ENCODE results near the gene HAPSTR1. TPM values are rescaled to one million over a fixed set of nuclear protein-coding genes. Genes with fewer than 3 reads are reported as not detected.

The HAPSTR1 gene
- total and polyA plus RNA-seq, 2 of the 13 experiments (the other 11 are each of a cell fraction or from before 2014, with no cell fraction given), result 25.2 to 83.2 TPM

DNA sequence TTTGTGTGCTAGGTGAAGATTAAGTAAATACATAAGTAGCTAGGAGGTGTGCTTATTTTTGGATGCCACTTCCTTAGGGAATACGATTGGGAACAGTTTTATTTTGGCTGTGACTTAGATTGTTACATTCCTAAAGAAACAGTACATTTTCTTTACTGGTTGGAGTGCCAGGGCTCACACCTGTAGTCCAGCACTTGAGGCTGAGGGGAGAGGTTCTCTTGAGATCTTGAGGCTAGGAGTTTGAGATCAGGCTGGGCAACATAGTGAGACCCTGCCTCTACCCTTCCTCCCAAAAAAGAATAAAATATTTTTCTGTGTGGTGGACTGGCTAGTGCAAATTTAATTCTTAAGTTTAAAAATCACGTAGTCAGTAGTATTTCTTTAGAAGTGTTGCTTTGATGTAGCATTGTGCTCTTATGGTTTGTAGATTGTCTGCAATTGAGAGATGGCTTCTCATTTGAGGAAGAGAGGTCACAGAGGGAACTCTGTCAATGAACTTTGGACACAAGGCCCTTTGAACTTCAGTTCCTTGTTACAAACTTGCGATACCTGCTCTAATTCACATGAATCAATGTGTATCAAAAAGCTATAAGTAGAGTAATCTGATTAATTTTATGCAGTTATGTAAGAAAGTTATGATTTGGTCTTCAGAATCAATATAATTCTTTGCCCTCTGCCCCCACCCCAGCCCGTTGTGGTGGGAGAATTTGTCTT is 7.1 kb downstream of the HAPSTR1 start (continued):
- TF ChIP-seq BCLAF1 (IDR thresholded peaks at IDR 0.05) (no peak), ARID5B (CRISPR knock-in tag; IDR thresholded peaks at IDR 0.05) (peak; percentile 16; the same call in 1 of the 2 replicates), SAP130 (CRISPR knock-in tag; IDR thresholded peaks at IDR 0.05; ENCODE audit: low read depth) (peak; percentile 27; the same call in 1 of the 2 replicates), ZNF558 (CRISPR knock-in tag; IDR thresholded peaks at IDR 0.05; ENCODE audit: borderline replicate concordance) (no peak), HNF4A (CRISPR knock-in tag; IDR thresholded peaks at IDR 0.05) (peak; percentile 79), ZMYM3 (CRISPR knock-in tag; IDR thresholded peaks at IDR 0.05) (0 out of 2 replicates have a peak, but pooled peaks have one; percentile 56), RXRB (CRISPR knock-in tag; IDR thresholded peaks at IDR 0.05; ENCODE audit: borderline replicate concordance) (peak; percentile 34; the same call in 1 of the 2 replicates), POLR2AphosphoS5 (IDR thresholded peaks at IDR 0.05; ENCODE audit: low read depth, low read length) (0 out of 2 replicates have a peak, but pooled peaks have one; percentile 8)
- TF ChIP-seq, protein P1, sequence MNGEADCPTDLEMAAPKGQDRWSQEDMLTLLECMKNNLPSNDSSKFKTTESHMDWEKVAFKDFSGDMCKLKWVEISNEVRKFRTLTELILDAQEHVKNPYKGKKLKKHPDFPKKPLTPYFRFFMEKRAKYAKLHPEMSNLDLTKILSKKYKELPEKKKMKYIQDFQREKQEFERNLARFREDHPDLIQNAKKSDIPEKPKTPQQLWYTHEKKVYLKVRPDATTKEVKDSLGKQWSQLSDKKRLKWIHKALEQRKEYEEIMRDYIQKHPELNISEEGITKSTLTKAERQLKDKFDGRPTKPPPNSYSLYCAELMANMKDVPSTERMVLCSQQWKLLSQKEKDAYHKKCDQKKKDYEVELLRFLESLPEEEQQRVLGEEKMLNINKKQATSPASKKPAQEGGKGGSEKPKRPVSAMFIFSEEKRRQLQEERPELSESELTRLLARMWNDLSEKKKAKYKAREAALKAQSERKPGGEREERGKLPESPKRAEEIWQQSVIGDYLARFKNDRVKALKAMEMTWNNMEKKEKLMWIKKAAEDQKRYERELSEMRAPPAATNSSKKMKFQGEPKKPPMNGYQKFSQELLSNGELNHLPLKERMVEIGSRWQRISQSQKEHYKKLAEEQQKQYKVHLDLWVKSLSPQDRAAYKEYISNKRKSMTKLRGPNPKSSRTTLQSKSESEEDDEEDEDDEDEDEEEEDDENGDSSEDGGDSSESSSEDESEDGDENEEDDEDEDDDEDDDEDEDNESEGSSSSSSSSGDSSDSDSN (CRISPR knock-in tag; IDR thresholded peaks at IDR 0.05), result no peak
- TF ChIP-seq, protein P2, sequence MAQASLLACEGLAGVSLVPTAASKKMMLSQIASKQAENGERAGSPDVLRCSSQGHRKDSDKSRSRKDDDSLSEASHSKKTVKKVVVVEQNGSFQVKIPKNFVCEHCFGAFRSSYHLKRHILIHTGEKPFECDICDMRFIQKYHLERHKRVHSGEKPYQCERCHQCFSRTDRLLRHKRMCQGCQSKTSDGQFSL (CRISPR knock-in tag; IDR thresholded peaks at IDR 0.05), result no peak
